ENCODE results near the gene ING4.

Gene ING4

GRCh38 chr12:6685814-6686213, 22.9 kb upstream of the ING4 start:
- no peak for DNase-seq

GRCh38 chr12:6684609-6685008, 21.7 kb upstream of the ING4 start:
- peak; percentile 20 to 55 for DNase-seq

GRCh38 chr12:6676962-6677361, 14.0 kb upstream of the ING4 start:
- DNase-seq, result no peak

GRCh38 chr12:6672143-6672542, 9.2 kb upstream of the ING4 start:
- DNase-seq, result no peak

GRCh38 chr12:6667559-6668210, 4.8 kb upstream of the ING4 start:
- DNase-seq, result peak in 1 of 2 experiments; percentile 54

GRCh38 chr12:6666211-6666610, 3.3 kb upstream of the ING4 start:
- no peak for DNase-seq

DNA sequence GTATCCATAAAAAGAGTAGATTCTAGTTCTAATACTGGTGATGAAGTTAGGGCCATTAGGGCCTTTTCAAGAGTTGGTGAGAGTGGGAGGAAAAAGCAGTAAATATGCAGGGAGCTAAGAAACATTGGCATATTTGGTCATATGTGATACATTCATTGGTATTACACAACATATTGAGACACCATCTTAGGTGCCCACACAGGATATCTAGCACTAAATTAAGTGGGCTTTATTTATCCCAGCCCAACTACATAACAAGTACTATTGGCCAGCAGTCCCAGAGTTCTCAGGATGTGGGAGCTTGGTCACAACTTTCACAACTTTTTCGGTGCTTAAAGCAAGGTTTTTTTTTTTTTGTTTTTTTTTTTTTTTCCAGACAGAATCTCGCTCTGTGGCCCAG, 2.0 kb upstream of the ING4 start:
- no peak for DNase-seq

GRCh38 chr12:6662602-6662905, 365 bp downstream of the ING4 start:
- DNase-seq, result no peak

GRCh38 chr12:6653987-6654386, 8.9 kb downstream of the ING4 start:
- no peak for DNase-seq

GRCh38 chr12:6653342-6653741, 9.6 kb downstream of the ING4 start:
- no peak for DNase-seq

DNA sequence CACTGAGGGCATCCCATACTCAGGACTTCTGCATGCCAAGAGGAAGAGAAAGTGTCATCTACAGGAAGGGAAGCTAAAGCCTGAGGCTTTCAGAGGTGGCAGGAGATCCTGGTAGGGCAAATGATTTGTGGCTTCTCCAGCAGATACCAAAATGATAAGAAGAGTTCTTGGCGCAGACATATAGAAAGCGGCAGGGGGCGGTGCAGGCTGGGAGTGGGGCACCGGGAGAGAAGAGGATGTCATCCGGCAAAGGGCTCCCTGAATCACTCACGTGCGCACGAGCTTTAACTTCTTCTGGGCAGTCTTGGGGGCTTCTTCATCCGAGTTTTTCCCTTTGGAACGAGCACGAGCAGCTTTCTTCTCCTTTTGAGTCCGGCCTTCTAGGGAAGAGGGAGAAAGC, 10.5 kb downstream of the ING4 start:
- DNase-seq, result no peak

GRCh38 chr12:6650832-6651231, 12.1 kb downstream of the ING4 start:
- DNase-seq, result no peak

DNA sequence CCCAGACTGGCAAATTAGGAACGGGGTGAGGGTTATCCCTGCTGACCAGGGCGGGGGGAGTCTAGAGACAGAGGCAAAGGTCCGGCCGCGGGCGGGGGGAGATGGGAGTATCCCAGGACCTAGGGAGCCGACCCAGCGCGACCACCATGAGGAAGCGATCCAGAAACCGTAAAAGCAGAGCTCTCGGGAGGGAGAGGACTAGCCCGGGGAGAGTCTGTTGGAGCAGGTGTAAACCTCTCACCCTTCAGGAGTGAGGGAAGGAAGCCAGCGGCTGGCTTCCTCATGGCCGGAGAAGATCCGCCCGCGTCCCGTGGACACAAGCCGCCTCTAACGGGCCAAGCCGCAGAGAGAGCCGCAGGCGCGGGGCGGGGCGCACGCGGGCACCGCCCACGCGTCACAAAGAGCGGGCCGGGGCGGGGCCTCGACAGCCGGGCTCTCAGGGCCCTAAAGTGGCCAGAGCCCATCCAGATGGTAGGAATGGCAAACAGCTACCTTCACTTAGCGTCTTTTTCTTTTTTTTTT, 15.8 kb downstream of the ING4 start, which contains the start of gene ACRBP:
ACRBP (minus strand) TSS at position 350 of the 522 bp plus-strand sequence; CDS start at position 284, 66 bp downstream.
- DNase-seq, result peak in 1 of 2 experiments; percentile 84

- peak in 1 of 2 experiments; percentile 26 for DNase-seq
Measured at GRCh38 chr12:6646276-6647082, 16.4 kb downstream of the ING4 start.

DNA sequence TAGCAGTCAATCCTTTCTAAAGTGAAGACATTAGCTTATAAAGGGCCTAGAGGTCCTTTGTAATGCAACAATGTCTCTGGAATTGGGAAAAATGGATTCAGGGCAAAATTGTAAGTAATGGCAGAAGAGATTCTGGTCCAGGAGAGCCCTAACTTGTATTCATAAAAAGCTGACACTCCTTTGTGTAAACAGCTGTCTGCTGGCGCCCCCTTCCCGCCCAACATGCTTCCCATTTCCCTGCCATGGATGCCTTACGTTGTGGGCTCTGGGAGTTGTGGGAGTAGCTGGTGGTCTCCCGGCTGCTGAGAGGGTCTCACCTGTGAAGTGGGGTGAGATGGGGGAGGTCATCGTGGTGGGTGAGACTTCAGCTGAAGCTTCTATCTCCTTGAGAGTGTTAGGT, 18.0 kb downstream of the ING4 start:
- peak in 1 of 2 experiments; percentile 36 for DNase-seq

GRCh38 chr12:6644257-6644596, 18.7 kb downstream of the ING4 start:
- DNase-seq, result no peak

- no peak for DNase-seq
Measured at GRCh38 chr12:6643569-6644256, 19.2 kb downstream of the ING4 start.

GRCh38 chr12:6641131-6641530, 21.8 kb downstream of the ING4 start:
- DNase-seq, result no peak

GRCh38 chr12:6640497-6640896, 22.4 kb downstream of the ING4 start:
- DNase-seq, result no peak

DNA sequence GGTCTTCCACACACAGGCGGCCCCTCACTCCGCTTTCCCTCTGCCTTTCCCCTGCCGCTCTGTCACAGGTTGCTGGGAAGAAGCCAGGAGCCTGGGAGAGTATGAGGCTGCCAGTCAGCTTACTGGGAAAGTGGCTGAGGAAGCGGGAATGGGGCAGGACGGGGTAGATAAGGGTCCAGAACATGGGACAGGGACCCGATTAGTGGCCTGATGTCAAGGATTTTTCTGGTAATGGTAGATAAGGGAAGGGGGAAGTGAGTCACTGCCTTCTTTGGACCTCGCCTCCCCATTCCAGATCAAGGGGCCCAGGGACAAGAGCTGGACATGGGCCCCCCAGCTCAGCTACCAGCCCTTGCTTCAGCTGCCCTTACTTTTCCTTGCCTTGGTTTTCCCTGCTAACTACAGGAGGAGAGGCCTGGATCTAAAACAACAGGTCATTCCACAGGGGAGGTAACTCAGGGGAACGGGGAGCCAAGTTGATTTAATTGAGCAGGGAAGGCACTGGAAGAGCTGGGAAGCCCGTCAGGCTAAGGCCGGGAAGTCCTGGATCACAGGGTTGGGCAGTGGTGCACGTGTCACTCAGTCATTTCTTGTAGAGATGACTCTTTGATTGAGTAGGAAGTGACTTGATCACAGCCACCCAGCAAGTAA, 23.6 kb downstream of the ING4 start:
- no peak for DNase-seq

DNA sequence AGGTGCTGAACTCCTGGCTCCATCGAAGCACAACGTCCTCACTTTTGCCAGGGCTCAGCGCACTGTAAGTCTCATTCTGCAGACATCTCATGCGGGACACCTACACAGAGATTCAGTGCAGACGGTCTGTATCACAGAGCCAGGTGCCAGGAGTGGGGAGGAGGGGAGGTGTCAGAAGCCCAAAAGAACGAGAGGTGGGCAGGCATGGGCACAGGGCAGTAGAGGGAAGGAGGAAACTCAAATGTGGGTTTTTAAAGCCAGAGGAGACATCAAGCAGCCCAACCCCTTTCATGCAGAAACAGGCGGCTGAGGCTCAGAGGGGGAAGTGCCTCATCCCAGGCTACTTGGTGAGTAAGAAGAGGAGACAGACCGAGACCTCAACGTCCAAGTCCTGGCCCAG, 24.6 kb downstream of the ING4 start:
- no peak for DNase-seq

DNA sequence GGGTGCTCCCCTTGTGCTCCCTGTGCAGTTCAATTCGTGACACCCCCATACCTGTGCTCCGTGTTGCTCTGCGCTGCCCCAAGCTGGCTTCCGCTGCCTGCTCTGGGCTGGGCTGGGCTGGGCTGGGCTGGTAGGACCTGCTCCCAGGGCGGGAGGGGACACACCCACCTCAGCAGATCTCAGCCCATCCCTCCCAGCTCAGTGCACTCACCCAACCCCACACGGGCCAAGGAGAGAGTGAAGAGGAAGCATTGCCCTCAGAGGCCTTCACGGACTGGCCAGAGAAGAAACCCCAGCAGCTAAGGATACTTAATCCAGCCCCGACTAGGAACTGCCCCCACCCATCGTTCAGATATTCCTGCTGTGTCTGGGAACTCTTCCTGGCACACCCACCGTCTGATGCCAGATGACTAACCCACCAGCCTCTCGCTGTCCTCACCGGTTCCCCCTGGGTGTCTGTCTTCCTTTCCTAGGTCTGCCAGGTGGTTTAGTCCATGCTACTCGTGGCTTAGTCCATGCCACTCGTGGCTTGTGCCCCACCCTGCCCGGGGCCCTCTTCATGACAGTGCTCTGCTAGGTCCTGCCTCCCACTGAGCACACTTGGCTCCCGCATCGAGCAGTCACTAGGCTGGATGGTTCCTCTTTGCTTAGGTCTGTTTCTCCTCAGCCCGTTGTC, 26.9 kb downstream of the ING4 start, which contains the start of gene LPAR5:
LPAR5 (minus strand) TSS at position 104 of the 676 bp plus-strand sequence. CDS start 14,711 bp downstream, outside the sequence.
- peak in 1 of 2 experiments; percentile 45 for DNase-seq
